Measurements from ENCODE around the gene CCL13.

DNA sequence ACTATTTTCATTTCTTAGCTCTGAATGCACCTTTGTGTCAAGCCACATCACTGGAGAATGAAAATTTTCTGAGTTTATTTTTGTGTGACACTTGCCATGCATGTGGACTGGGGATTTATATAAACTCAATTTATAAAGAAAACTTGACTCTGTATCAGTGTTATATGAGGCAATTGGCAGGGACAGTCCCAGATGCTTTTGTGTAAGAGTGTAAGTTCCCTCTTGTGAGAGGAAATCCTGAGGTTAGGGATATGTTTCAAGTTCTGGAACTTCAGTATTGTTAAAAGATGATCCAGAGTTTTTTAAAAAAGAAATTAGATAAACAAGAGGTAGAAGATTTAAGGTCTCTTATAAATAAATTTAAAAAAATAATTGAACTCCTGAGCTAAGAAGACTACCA is 47.9 kb upstream of the CCL13 start:
- no peak for TF ChIP-seq POLR2A (IDR thresholded peaks at IDR 0.05)
- TF ChIP-seq, protein P1, sequence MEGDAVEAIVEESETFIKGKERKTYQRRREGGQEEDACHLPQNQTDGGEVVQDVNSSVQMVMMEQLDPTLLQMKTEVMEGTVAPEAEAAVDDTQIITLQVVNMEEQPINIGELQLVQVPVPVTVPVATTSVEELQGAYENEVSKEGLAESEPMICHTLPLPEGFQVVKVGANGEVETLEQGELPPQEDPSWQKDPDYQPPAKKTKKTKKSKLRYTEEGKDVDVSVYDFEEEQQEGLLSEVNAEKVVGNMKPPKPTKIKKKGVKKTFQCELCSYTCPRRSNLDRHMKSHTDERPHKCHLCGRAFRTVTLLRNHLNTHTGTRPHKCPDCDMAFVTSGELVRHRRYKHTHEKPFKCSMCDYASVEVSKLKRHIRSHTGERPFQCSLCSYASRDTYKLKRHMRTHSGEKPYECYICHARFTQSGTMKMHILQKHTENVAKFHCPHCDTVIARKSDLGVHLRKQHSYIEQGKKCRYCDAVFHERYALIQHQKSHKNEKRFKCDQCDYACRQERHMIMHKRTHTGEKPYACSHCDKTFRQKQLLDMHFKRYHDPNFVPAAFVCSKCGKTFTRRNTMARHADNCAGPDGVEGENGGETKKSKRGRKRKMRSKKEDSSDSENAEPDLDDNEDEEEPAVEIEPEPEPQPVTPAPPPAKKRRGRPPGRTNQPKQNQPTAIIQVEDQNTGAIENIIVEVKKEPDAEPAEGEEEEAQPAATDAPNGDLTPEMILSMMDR (IDR thresholded peaks at IDR 0.05) = no peak

Measured in adrenal gland (tissue), 5 donors.